Ovary (tissue), 9 donors: ENCODE measurements around the gene LSM2. TPM values are rescaled to one million over a fixed set of nuclear protein-coding genes. Genes with fewer than 3 reads are reported as not detected.

ENCODE experiments used
- DNase-seq, 5 donors: peaks; one replicate each; pipeline ENCODE4 v3.0.0-alpha.2; 2019 to 2020
- H3K27ac ChIP-seq, 2 donors: fragments of 200-600 bp; one replicate each; pipeline versions ENCODE4 v1.5.1 to v1.8.0; 2019 to 2022
- H3K27me3 ChIP-seq: fragments of 200-600 bp; one replicate; pipeline ENCODE4 v1.8.0; 2022
- H3K36me3 ChIP-seq: fragments of 200-600 bp; sonication (generic); one replicate; pipeline ENCODE4 v1.5.1; 2019
- H3K4me1 ChIP-seq: one replicate; pipeline ENCODE4 v1.8.1; 2013; ENCODE audit warnings: mild to moderate bottlenecking, moderate library complexity; ENCODE audit not compliant: insufficient read depth
- H3K4me3 ChIP-seq: fragments of 200-600 bp; sonication (generic); one replicate; pipeline ENCODE4 v1.5.1; 2017
- H3K9me3 ChIP-seq, 2 donors: fragments of 200-600 bp in 1 of 2; sonication (generic) in 1 of 2; one replicate each; pipeline versions ENCODE4 v1.5.1 to v1.8.1; 2013 to 2019; ENCODE audit warnings: mild to moderate bottlenecking in 1 of 2, moderate library complexity in 1 of 2
- EP300 ChIP-seq: sonication (generic); formaldehyde crosslinking; IDR thresholded peaks from one replicate; pipeline ENCODE4 v1.6.1; 2017; ENCODE audit warnings: antibody characterized with exemption
- POLR2A ChIP-seq: fragments of 450-650 bp; IDR thresholded peaks from one replicate; pipeline ENCODE4 v1.6.1; 2017; ENCODE audit warnings: antibody characterized with exemption, mild to moderate bottlenecking, moderate library complexity
- WGBS, 3 donors: extraction: QIAGEN DNeasy Blood & Tissue Kit in 1 of 3; methylation state at CpG; one replicate each; pipeline versions ENCODE4 v1.1.5 to v1.1.7; 2013 to 2017; 5-methylcytosine and 5-hydroxymethylcytosine counted together
- intact Hi-C, 4 donors: fragments of 100-400 bp; cut with DNase I; formaldehyde crosslinking; loops; one replicate each; pipeline versions ENCODE4 v1.11.0 to v1.15.1; 2022 to 2023
- polyA plus RNA-seq, 2 donors: library from polyadenylated mRNA; stranded (reverse); fragments of 200-250 nt in 1 of 2; fragments of 350-450 nt in 1 of 2; fragmentation: Illumina TruSeq in 1 of 2; extraction: RNeasy Lipid Tissue Mini Kit (QIAGEN cat#74804) in 1 of 2; gene quantifications; one replicate each; pipeline ENCODE4 v1.2.3, GENCODE V29; 2013 to 2014
- total RNA-seq, 7 donors: library from RNA; depleted of rRNA in 2 of 7; stranded (reverse); fragments of >200 nt in 2 of 7; fragmentation: NEBNext Ultra II Directional in 3 of 7; extraction: Animal tissue kit (Norgen Biotek cat#: 25700) in 3 of 7; gene quantifications; one replicate each; pipeline versions ENCODE4 v1.1.0 to v1.2.4, GENCODE V29; 2016 to 2023
- TF ChIP-seq, protein P1 (sequence below), 3 donors: fragments of 450-650 bp in 2 of 3; fragments of 200-600 bp in 1 of 3; IDR thresholded peaks; one replicate each; pipeline versions ENCODE4 v1.5.1 to v1.8.0; 2016 to 2022; ENCODE audit warnings: antibody characterized with exemption in 3 of 3, mild to moderate bottlenecking in 1 of 3
- donor health status: DM: no; HTN: no; CAD: no; lungs with moderate emphysema.
- donor health status: DM: no; HTN: no; CAD: no.
- donor health status: Bipolar disorder and iron deficiency.
- donor health status: DM: yes; HTN: yes; CAD: no.
- donor health status: DM: no; HTN: no; CAD: no.
- donor health status: DM: yes; HTN: yes; CAD: no.

Gene LSM2
- total and polyA plus RNA-seq, 9 donors, result 35.9 to 90.7 (median 47.6) TPM

DNA sequence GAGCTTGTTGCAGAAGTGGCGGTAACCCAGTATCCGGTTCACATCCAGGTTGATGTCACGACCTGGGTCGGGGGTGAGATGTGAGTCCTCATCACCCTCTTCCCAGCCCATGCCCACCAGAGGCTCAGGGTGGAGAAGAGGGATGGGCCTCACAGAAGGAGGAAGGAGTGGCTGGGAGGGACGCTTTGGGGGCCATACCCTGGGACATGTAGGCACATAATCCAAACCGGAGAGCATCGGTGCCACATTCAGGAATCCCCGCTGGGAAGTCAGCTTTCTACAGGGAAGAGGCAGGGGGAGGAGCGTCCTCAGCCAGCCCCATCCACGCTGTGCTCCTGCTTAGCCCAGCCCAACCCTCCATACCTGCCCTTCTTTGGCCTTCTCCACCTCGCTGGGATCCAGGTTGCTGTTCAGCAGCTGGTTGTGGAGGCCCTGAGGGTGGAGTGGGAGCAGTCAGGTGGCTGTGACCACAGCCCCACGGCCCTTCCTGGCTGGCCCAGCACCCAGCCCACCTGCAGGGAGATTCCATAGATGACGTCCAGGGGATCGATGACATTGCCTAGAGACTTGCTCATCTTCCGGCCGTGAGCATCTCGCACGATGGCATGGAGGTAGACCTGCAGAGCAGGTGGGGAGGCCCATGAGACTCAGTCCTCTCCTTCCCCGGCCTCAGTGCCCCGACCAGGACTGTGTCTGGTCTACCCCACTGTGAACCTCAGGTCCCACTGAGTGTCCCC lies 26.1 kb downstream of the LSM2 start:
- TF ChIP-seq, protein P1, sequence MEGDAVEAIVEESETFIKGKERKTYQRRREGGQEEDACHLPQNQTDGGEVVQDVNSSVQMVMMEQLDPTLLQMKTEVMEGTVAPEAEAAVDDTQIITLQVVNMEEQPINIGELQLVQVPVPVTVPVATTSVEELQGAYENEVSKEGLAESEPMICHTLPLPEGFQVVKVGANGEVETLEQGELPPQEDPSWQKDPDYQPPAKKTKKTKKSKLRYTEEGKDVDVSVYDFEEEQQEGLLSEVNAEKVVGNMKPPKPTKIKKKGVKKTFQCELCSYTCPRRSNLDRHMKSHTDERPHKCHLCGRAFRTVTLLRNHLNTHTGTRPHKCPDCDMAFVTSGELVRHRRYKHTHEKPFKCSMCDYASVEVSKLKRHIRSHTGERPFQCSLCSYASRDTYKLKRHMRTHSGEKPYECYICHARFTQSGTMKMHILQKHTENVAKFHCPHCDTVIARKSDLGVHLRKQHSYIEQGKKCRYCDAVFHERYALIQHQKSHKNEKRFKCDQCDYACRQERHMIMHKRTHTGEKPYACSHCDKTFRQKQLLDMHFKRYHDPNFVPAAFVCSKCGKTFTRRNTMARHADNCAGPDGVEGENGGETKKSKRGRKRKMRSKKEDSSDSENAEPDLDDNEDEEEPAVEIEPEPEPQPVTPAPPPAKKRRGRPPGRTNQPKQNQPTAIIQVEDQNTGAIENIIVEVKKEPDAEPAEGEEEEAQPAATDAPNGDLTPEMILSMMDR (IDR thresholded peaks at IDR 0.05), result no peak
- TF ChIP-seq POLR2A, result no peak
- TF ChIP-seq EP300, result no peak
- Histone ChIP-seq H3K9me3 (no peaks in the 10 kb centered on the region), H3K36me3 (no peaks in the 10 kb centered on the region), H3K4me1 (peaks cover 11% of the 10 kb centered on the region), H3K4me3 (no peak overlapping the region), H3K27me3 (no peaks in the 10 kb centered on the region), H3K27ac (no peak overlapping the region)
- WGBS, 3 donors, result 84 to 89% (median 87%) methylated on average over 20 of the region's 20 CpGs
- no peak for DNase-seq
- intact Hi-C loops, result loop anchor here in 1 of 4 donors (5.0 kb wide), 1 partner anchor 38 kb away; the partner anchor contains the start of gene MSH5

DNA sequence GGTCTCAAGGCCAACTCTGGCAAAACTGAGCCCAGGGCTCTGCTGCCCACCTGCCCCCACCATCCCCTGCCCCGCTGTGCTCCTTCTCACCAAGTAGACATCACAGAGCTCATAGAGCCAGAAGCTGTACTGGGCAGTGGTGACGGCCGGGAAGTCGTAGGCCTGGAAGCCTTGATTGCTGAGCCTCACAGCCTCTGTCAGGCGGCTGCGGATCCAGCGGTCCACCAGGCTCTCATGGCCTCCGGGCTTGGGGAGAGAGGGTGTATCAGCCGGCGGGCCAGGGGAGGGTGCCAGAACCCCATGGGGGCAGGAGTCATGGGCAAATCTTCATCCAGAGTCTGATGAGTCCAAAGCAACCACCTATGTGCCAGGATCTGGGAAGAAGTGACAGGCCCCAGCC lies 26.9 kb downstream of the LSM2 start:
- TF ChIP-seq EP300 (no peak), POLR2A (no peak)
- TF ChIP-seq, protein P1 (IDR thresholded peaks at IDR 0.05), result no peak
- H3K36me3 ChIP-seq, result no peaks in the 10 kb centered on the region
- H3K4me1 ChIP-seq, result peaks cover 11% of the 10 kb centered on the region
- no peak overlapping the region for H3K4me3 ChIP-seq
- intact Hi-C loops, result loop anchor here in 1 of 4 donors (5.0 kb wide), 1 partner anchor 38 kb away; the partner anchor contains the start of gene MSH5
- H3K9me3 ChIP-seq, result no peaks in the 10 kb centered on the region
- WGBS, 3 donors, result 89 to 97% (median 92%) methylated on average over 10 of the region's 10 CpGs
- H3K27ac ChIP-seq, result no peak overlapping the region
- H3K27me3 ChIP-seq, result no peaks in the 10 kb centered on the region
- DNase-seq, result no peak

DNA sequence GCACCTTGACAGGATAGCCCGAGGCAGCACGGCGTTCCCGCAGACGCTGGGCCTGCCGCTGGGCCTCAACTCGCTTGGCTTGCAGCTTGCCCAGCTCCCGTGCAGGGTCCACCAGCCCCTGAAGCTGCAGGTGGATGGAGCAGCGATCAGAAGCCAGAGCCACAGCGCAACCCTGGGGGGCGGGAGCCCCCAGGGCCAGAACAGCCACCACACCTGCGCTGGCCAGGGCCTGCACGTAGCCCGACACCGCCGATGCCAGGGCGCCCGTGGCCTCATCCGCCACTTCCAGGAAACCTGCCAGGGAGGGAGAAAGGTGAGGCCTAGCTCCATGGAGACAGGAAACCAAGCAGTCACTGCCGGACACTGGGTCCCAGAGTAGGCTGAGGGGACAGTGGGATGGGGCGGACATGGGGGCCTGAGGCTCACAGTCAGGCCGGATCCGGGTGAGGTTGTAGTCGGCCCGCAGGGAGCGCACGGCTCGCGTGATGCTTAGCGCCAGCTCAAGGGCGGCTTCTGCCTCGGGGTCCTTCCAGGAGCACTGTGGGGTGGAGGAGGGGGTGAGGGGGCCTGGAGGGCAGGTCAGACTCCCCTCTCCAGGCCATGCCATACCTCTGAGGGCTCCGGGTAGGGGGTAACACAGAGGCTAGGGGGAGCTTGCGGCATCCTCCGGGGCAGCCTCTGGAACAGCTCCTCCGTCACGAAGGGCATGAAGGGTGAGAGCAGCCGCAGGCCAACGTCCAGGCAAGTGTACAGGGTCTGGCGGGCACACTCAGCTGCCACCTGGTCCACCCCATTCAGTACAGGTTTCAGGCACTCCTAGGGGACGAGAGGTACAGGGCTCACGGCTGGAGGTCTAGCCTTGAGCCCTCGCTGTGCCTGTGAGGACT lies 27.5 kb downstream of the LSM2 start:
- peaks cover 11% of the 10 kb centered on the region for H3K4me1 ChIP-seq
- H3K27ac ChIP-seq, result no peak overlapping the region
- no peaks in the 10 kb centered on the region for H3K36me3 ChIP-seq
- H3K27me3 ChIP-seq, result no peaks in the 10 kb centered on the region
- H3K4me3 ChIP-seq, result no peak overlapping the region
- H3K9me3 ChIP-seq, result no peaks in the 10 kb centered on the region
- WGBS, 3 donors, result 89 to 94% (median 93%) methylated on average over 43 of the region's 43 CpGs
- TF ChIP-seq EP300 (no peak), POLR2A (no peak)
- TF ChIP-seq, protein P1 (IDR thresholded peaks at IDR 0.05), result no peak
- intact Hi-C loops, result no loop called here
- DNase-seq, result no peak

DNA sequence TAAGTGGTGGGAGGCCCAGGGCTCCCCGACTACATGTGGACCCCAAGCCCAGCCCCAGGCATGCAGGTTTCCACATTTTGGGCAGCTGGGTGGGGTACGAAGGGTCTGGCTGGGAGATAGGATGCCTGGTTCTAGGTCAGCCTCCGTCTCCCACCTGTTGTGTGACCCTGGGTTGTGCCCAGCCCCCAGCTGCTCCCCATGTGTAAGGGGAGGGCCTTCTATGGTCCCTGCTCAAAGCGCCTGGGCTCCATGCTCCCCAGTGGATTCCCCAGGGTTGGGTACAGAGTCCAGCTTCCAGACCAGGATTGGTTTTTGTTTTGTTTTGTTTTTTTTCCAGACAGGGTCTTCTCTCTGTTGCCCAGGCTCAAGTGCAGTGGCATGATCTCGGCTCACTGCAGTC lies 28.6 kb downstream of the LSM2 start:
- Histone ChIP-seq H3K27ac (no peak overlapping the region), H3K4me1 (peaks cover 11% of the 10 kb centered on the region), H3K36me3 (no peaks in the 10 kb centered on the region), H3K9me3 (no peaks in the 10 kb centered on the region), H3K4me3 (no peak overlapping the region), H3K27me3 (no peaks in the 10 kb centered on the region)
- TF ChIP-seq POLR2A (no peak), EP300 (no peak)
- TF ChIP-seq, protein P1 (IDR thresholded peaks at IDR 0.05), result no peak
- intact Hi-C loops, result no loop called here
- no peak for DNase-seq
- 92 to 100% (median 97%) methylated on average over 5 of the region's 5 CpGs for WGBS, 3 donors
